Endothelial cell of umbilical vein (primary cell): ENCODE results near the gene ZNF831. TPM values are rescaled to one million over a fixed set of nuclear protein-coding genes. Genes with fewer than 3 reads are reported as not detected.

ENCODE experiments used
- BruUV-seq: library from RNA; stranded (reverse); fragments of 400-500 nt; replicated peaks from 2 replicates; lab custom pipeline; 2021; lab: Mats Ljungman, UMichigan
- CTCF ChIA-PET: fragments of 300-600, 350-600 bp; sonication (Branson Sonifier 250); formaldehyde crosslinking; loops from one replicate; lab custom pipeline; 2021; ENCODE audit warnings: antibody characterized with exemption, inconsistent platforms; lab: Charles Lee
- POLR2A ChIA-PET: fragments of 300-600, 350-600 bp; sonication (Branson Sonifier 250); formaldehyde crosslinking; loops from one replicate; lab custom pipeline; 2021; ENCODE audit warnings: antibody characterized with exemption, inconsistent platforms; lab: Charles Lee
- DNase-seq: peaks from one replicate; pipeline ENCODE4 v3.0.0-alpha.2; 2011; ENCODE audit warnings: low read depth, low spot score
- FAIRE-seq: peaks from 2 replicates; lab custom pipeline; 2011; peaks lifted over from hg19 to GRCh38; lab: Jason Lieb, UNC
- H2AFZ ChIP-seq: 2 replicates; pipeline ENCODE4 v1.6.0; 2012; ENCODE audit warnings: low read depth, low read length, control low read depth, inconsistent platforms
- H3K27ac ChIP-seq: 2 replicates; pipeline ENCODE4 v1.5.1; 2011; ENCODE audit warnings: low read depth, mild to moderate bottlenecking, control low read depth, low read length, moderate library complexity; ENCODE audit not compliant: insufficient read depth
- H3K27me3 ChIP-seq, 2 experiments: 2 replicates each; pipeline versions ENCODE4 v1.6.0 to v1.6.1; 2011; ENCODE audit warnings: low read length in 2 of 2, mixed read lengths in 1 of 2; ENCODE audit not compliant: control insufficient read depth in 2 of 2, insufficient read depth in 2 of 2
- H3K36me3 ChIP-seq, 2 experiments: 2 replicates in 1 of 2; 3 replicates in 1 of 2; pipeline ENCODE4 v1.5.1; 2011; ENCODE audit warnings: low read length in 2 of 2, mild to moderate bottlenecking in 1 of 2, moderate library complexity in 1 of 2; ENCODE audit not compliant: control insufficient read depth in 2 of 2, insufficient read depth in 2 of 2; ENCODE audit errors: extremely low read depth in 1 of 2
- H3K4me1 ChIP-seq: 3 replicates; pipeline ENCODE4 v1.5.1; 2011; ENCODE audit warnings: mild to moderate bottlenecking, low read length; ENCODE audit not compliant: control insufficient read depth, insufficient read depth; ENCODE audit errors: extremely low read depth
- H3K4me2 ChIP-seq: 2 replicates; pipeline ENCODE4 v1.6.1; 2011; ENCODE audit warnings: low read length, control low read depth, mixed read lengths; ENCODE audit not compliant: insufficient read depth
- H3K4me3 ChIP-seq, 3 experiments: fragments of 200-600 bp in 1 of 3; sonication (generic), shearing (Covaris generic) in 1 of 3; replicated peaks in 1 of 3; 2 replicates each; pipeline ENCODE4 v1.5.1; 2011 to 2016; ENCODE audit warnings: control low read depth in 3 of 3, low read length in 3 of 3, mild to moderate bottlenecking in 2 of 3, inconsistent platforms in 1 of 3, low read depth in 1 of 3, moderate library complexity in 1 of 3; ENCODE audit not compliant: insufficient read depth in 1 of 3
- H3K79me2 ChIP-seq: 2 replicates; pipeline ENCODE4 v1.6.0; 2012; ENCODE audit warnings: low read length, inconsistent platforms; ENCODE audit not compliant: control insufficient read depth, insufficient read depth
- H3K9ac ChIP-seq: replicated peaks from 2 replicates; pipeline ENCODE3; 2011; ENCODE audit warnings: low read length, control low read depth; ENCODE audit not compliant: insufficient read depth; ENCODE audit errors: extremely low read depth
- H3K9me1 ChIP-seq: replicated peaks from 3 replicates; pipeline ENCODE4 v1.6.0; 2011; ENCODE audit warnings: mild to moderate bottlenecking, low read length; ENCODE audit not compliant: control insufficient read depth, insufficient read depth; ENCODE audit errors: extremely low read depth
- H3K9me3 ChIP-seq: replicated peaks from 2 replicates; pipeline ENCODE4 v1.5.1; 2012; ENCODE audit warnings: low read length, inconsistent platforms; ENCODE audit not compliant: control insufficient read depth, insufficient read depth
- H4K20me1 ChIP-seq: replicated peaks from 2 replicates; pipeline ENCODE3; 2011; ENCODE audit warnings: mild to moderate bottlenecking, low read length; ENCODE audit not compliant: control insufficient read depth, insufficient read depth; ENCODE audit errors: extremely low read depth
- CTCF ChIP-seq, 2 donors: IDR thresholded peaks; 1 replicate in 1 of 2; 2 replicates in 1 of 2; pipeline ENCODE4 v1.5.1; 2011; ENCODE audit warnings: low read length in 2 of 2, mild to moderate bottlenecking in 2 of 2, moderate library complexity in 2 of 2, control low read depth in 1 of 2, inconsistent platforms in 1 of 2, low read depth in 1 of 2; ENCODE audit not compliant: insufficient read depth in 1 of 2; ENCODE audit errors: extremely low read depth in 1 of 2
- EZH2 ChIP-seq: IDR thresholded peaks from 2 replicates; pipeline ENCODE4 v1.6.1; 2012; ENCODE audit warnings: borderline replicate concordance, low read depth, mild to moderate bottlenecking, moderate library complexity, low read length, inconsistent platforms; ENCODE audit not compliant: severe bottlenecking
- FOS ChIP-seq: IDR thresholded peaks from 2 replicates; pipeline ENCODE4 v1.6.1; 2011; ENCODE audit warnings: mild to moderate bottlenecking, low read length, moderate library complexity, borderline replicate concordance; ENCODE audit not compliant: insufficient read depth
- GATA2 ChIP-seq: IDR thresholded peaks from 2 replicates; pipeline ENCODE4 v1.7.0; 2011; ENCODE audit warnings: low read depth, mild to moderate bottlenecking, moderate library complexity, mixed read lengths, low read length; ENCODE audit not compliant: insufficient read length, insufficient read depth
- JUN ChIP-seq: IDR thresholded peaks from 2 replicates; pipeline ENCODE4 v1.6.1; 2011; ENCODE audit warnings: borderline replicate concordance, low read depth; ENCODE audit not compliant: insufficient read length, insufficient read depth
- MAX ChIP-seq: IDR thresholded peaks from 2 replicates; pipeline ENCODE4 v1.6.1; 2011; ENCODE audit not compliant: insufficient read depth, insufficient read length
- MYC ChIP-seq: IDR thresholded peaks from one replicate; pipeline ENCODE4 v1.6.1; 2011; ENCODE audit warnings: mild to moderate bottlenecking, low read depth, low read length
- POLR2A ChIP-seq: IDR thresholded peaks from 2 replicates; pipeline ENCODE4 v1.6.1; 2012; ENCODE audit warnings: low read depth, mild to moderate bottlenecking, control low read depth, low read length
- POLR2AphosphoS5 ChIP-seq: IDR thresholded peaks from 2 replicates; pipeline ENCODE4 v1.6.1; 2012; ENCODE audit warnings: low read depth, mild to moderate bottlenecking, control low read depth, low read length, moderate library complexity; ENCODE audit not compliant: insufficient read depth
- dilution Hi-C: fragments of 300-500 bp; cut with MboI; formaldehyde crosslinking; loops from one replicate; pipeline ENCODE4 v1.15.0; 2019; ENCODE audit warnings: low sequenced_read_pairs; ENCODE audit not compliant: extremely low pct_ligation_motif_present
- intact Hi-C: fragments of 100-400 bp; cut with micrococcal nuclease; formaldehyde crosslinking; loops from one replicate; pipeline ENCODE4 v1.10.0; 2022
- polyA plus RNA-seq, 4 experiments: library from polyadenylated mRNA; depleted of rRNA in 3 of 4; stranded (reverse) in 3 of 4; unstranded in 1 of 4; fragments of >200 nt; gene quantifications; 2 replicates each; pipeline versions ENCODE4 v1.2.1 to v1.2.3, GENCODE V29; 2011 to 2012; ENCODE audit warnings: missing spikeins in 1 of 4
- total RNA-seq: library from RNA; stranded (reverse); gene quantifications from 2 replicates; pipeline ENCODE4 v1.2.3, GENCODE V29; 2021

Gene ZNF831
- total and polyA plus RNA-seq, 2 donors (not counting 3 experiments of a cell fraction or from before 2014, with no cell fraction given): not detected

- FAIRE-seq: no peak
- no peaks in the 10 kb centered on the region for H3K9me3 ChIP-seq
- DNase-seq: no peak
- no peaks in the 10 kb centered on the region for H3K9me1 ChIP-seq
- no peak overlapping the region for H2AFZ ChIP-seq
- BruUV-seq: no TSS peak
- ChIA-PET CTCF (no interaction called here), POLR2A (no interaction called here)
- H3K27ac ChIP-seq: no peak overlapping the region
- no peaks in the 10 kb centered on the region for H3K4me1 ChIP-seq
- H3K36me3 ChIP-seq: no peaks in the 10 kb centered on the region
- dilution Hi-C loops (no loop called here), intact Hi-C loops (no loop called here)
- no peak overlapping the region for H3K9ac ChIP-seq
- no peaks in the 10 kb centered on the region for H4K20me1 ChIP-seq
- TF ChIP-seq FOS (no peak), GATA2 (no peak)
- no peak overlapping the region for H3K4me3 ChIP-seq
- no peak overlapping the region for H3K4me2 ChIP-seq
- H3K27me3 ChIP-seq: no peaks in the 10 kb centered on the region
- no peaks in the 10 kb centered on the region for H3K79me2 ChIP-seq
Measured at GRCh38 chr20:59154317-59155013, 9.2 kb upstream of the ZNF831 start.

GRCh38 chr20:59157064-59157463 is 6.6 kb upstream of the ZNF831 start:
- Histone ChIP-seq H3K4me2 (no peak overlapping the region), H4K20me1 (no peaks in the 10 kb centered on the region), H3K9me1 (no peaks in the 10 kb centered on the region), H3K79me2 (no peaks in the 10 kb centered on the region), H3K9me3 (no peaks in the 10 kb centered on the region), H3K27ac (no peak overlapping the region), H3K4me3 (no peak overlapping the region), H3K36me3 (no peaks in the 10 kb centered on the region), H3K27me3 (no peaks in the 10 kb centered on the region), H3K4me1 (no peaks in the 10 kb centered on the region), H3K9ac (no peak overlapping the region), H2AFZ (no peak overlapping the region)
- no TSS peak for BruUV-seq
- dilution Hi-C loops: no loop called here
- FAIRE-seq (no peak), DNase-seq (no peak)
- intact Hi-C loops: no loop called here
- POLR2A ChIA-PET: no interaction called here
- no peak for TF ChIP-seq MAX
- no peak for TF ChIP-seq CTCF (IDR thresholded peaks at IDR 0.05; ENCODE audit: extremely low read depth in 1 of 2, insufficient read depth in 1 of 2, low read depth in 1 of 2, low read length in 2 of 2)
- TF ChIP-seq POLR2AphosphoS5: no peak
- no peak for TF ChIP-seq GATA2
- TF ChIP-seq FOS: no peak
- no peak for TF ChIP-seq EZH2
- no peak for TF ChIP-seq POLR2A
- no peak for TF ChIP-seq MYC
- TF ChIP-seq JUN: no peak
- CTCF ChIA-PET: no interaction called here
